CD4-positive, alpha-beta memory T cell (primary cell): ENCODE results near the gene NR1D1. TPM values are rescaled to one million over a fixed set of nuclear protein-coding genes. Genes with fewer than 3 reads are reported as not detected.
A peak's percentile ranks its signal among the peaks of the same experiment; 100 is the strongest.
"Not testable (repeated sequence)": the region's sequence is repeated elsewhere in the genome, so short reads cannot be mapped to it uniquely, and the experiment has no call there.

Source experiments
- CTCF ChIA-PET: fragments of 350-600 bp; sonication (Branson Sonifier 250); formaldehyde crosslinking; loops from one replicate; lab custom pipeline; 2021; ENCODE audit warnings: inconsistent platforms; ENCODE audit not compliant: partially characterized antibody; lab: Charles Lee
- POLR2A ChIA-PET: fragments of 350-600 bp; sonication (Branson Sonifier 250); formaldehyde crosslinking; loops from one replicate; lab custom pipeline; 2021; ENCODE audit not compliant: partially characterized antibody; lab: Charles Lee
- DNase-seq, 5 donors: peaks; one replicate each; pipeline versions ENCODE4 v3.0.0 to v3.0.0-alpha.2; 2020 to 2022; ENCODE audit warnings: mixed read lengths in 1 of 5
- H3K27ac ChIP-seq: one replicate; pipeline ENCODE4 v1.7.0; 2013; ENCODE audit warnings: low read depth, low read length
- H3K27me3 ChIP-seq: 2 replicates; pipeline ENCODE4 v1.7.0; 2013; ENCODE audit warnings: mild to moderate bottlenecking, low read length, moderate library complexity; ENCODE audit not compliant: insufficient read depth
- H3K36me3 ChIP-seq: 2 replicates; pipeline ENCODE4 v1.7.0; 2013; ENCODE audit warnings: mild to moderate bottlenecking, low read length, moderate library complexity; ENCODE audit not compliant: insufficient read depth
- H3K4me1 ChIP-seq: 2 replicates; pipeline ENCODE4 v1.7.0; 2013; ENCODE audit warnings: mild to moderate bottlenecking, low read length, moderate library complexity; ENCODE audit not compliant: insufficient read depth
- H3K4me3 ChIP-seq, 2 donors: one replicate each; pipeline ENCODE4 v1.7.0; 2013; ENCODE audit warnings: low read length in 2 of 2, mild to moderate bottlenecking in 1 of 2
- H3K9me3 ChIP-seq, 2 donors: one replicate each; pipeline ENCODE4 v1.7.0; 2013; ENCODE audit warnings: low read length in 2 of 2, control low read depth in 1 of 2; ENCODE audit not compliant: control insufficient read depth in 1 of 2
- H3K27ac Mint-ChIP-seq, 7 donors: one replicate each; pipeline ENCODE4 v1.8.0; 2020 to 2021; ENCODE audit warnings: mixed read lengths in 7 of 7, mild to moderate bottlenecking in 6 of 7, inconsistent platforms in 3 of 7, moderate library complexity in 3 of 7
- H3K27me3 Mint-ChIP-seq, 2 donors: one replicate each; pipeline ENCODE4 v1.8.0; 2020 to 2021; ENCODE audit warnings: mixed read lengths in 2 of 2
- H3K36me3 Mint-ChIP-seq, 2 donors: one replicate each; pipeline ENCODE4 v1.8.0; 2020 to 2021; ENCODE audit warnings: mixed read lengths in 2 of 2, inconsistent platforms in 1 of 2, mild to moderate bottlenecking in 1 of 2
- H3K4me1 Mint-ChIP-seq, 4 donors: one replicate each; pipeline ENCODE4 v1.8.0; 2020 to 2021; ENCODE audit warnings: mixed read lengths in 4 of 4, mild to moderate bottlenecking in 1 of 4
- H3K4me3 Mint-ChIP-seq, 8 donors: one replicate each; pipeline ENCODE4 v1.8.0; 2020 to 2021; ENCODE audit warnings: mixed read lengths in 8 of 8, mild to moderate bottlenecking in 7 of 8, moderate library complexity in 6 of 8, inconsistent platforms in 3 of 8
- H3K9me3 Mint-ChIP-seq, 8 donors: one replicate each; pipeline ENCODE4 v1.8.0; 2020 to 2021; ENCODE audit warnings: mixed read lengths in 8 of 8, mild to moderate bottlenecking in 5 of 8, inconsistent platforms in 3 of 8, moderate library complexity in 1 of 8
- intact Hi-C: fragments of 100-400 bp; cut with micrococcal nuclease; formaldehyde crosslinking; loops from one replicate; pipeline ENCODE4 v1.15.1; 2023
- polyA plus RNA-seq, 2 donors: library from polyadenylated mRNA; unstranded; fragments of 300-500 nt; fragmentation: Illumina TruSeq; gene quantifications; one replicate each; pipeline ENCODE4 v1.2.3, GENCODE V29; 2021
- total RNA-seq, 2 experiments: library from RNA; stranded (reverse); gene quantifications; one replicate each; pipeline ENCODE4 v1.2.3, GENCODE V29; 2021

The NR1D1 gene
- 10 to 100 TPM; 14.8 to 15.1 TPM for total RNA-seq
- 10 to 100 TPM in 1 of 2 donors, 1 to 10 TPM in 1; 5.7 to 12.3 TPM for polyA plus RNA-seq

DNA sequence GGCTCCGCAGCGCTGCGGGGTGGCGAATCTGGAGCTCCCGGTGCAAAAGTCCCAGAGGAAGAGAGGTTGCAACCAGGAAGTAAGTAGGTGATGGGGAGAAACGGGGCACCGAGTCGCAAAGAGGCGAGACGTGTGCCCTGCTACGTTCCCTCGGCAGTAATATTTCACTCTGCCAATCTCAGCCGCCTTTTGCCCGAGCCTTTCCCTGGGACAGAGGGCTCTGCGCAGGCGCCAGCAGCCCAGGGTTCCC lies at the start of gene NR1D1:
NR1D1 (minus strand) TSS at position 171 of the 250 bp plus-strand sequence. CDS start 495 bp downstream, outside the sequence.
- H3K36me3 Mint-ChIP-seq: peaks cover 22 to 27% of the 10 kb centered on the region in 2 donors
- ChIA-PET CTCF (interaction anchor here (0.5 to 21.9 kb wide), 8 partner anchors 11 to 91 kb away, joined by 3 to 543 read pairs (median 6); partner anchors contain the start of genes MED24 and THRA), POLR2A (interaction anchor here (0.7 to 16.2 kb wide), 18 partner anchors 9 to 227 kb away, joined by 3 to 494 read pairs (median 7); partner anchors contain the start of genes CASC3, MED24, MSL1 and PSMD3)
- peak within 1 kb of the TSS; percentile 86 to 99 (median 94) for H3K27ac Mint-ChIP-seq
- no peak for DNase-seq
- H3K4me1 ChIP-seq: peaks cover 90% of the 10 kb centered on the region
- peak within 1 kb of the TSS; percentile 73 to 96 for H3K4me3 ChIP-seq
- H3K9me3 Mint-ChIP-seq: no peaks in the 10 kb centered on the region
- H3K36me3 ChIP-seq: peaks cover under 1% of the 10 kb centered on the region
- peak within 1 kb of the TSS; percentile 92 for H3K27ac ChIP-seq
- H3K4me1 Mint-ChIP-seq: peaks cover 65 to 96% (median 82%) of the 10 kb centered on the region in 4 donors
- intact Hi-C loops: no loop called here
- no peaks in the 10 kb centered on the region for H3K27me3 Mint-ChIP-seq
- H3K27me3 ChIP-seq: no peaks in the 10 kb centered on the region
- peak within 1 kb of the TSS; percentile 80 to 99 (median 98) for H3K4me3 Mint-ChIP-seq
- H3K9me3 ChIP-seq: no peaks in the 10 kb centered on the region

DNA sequence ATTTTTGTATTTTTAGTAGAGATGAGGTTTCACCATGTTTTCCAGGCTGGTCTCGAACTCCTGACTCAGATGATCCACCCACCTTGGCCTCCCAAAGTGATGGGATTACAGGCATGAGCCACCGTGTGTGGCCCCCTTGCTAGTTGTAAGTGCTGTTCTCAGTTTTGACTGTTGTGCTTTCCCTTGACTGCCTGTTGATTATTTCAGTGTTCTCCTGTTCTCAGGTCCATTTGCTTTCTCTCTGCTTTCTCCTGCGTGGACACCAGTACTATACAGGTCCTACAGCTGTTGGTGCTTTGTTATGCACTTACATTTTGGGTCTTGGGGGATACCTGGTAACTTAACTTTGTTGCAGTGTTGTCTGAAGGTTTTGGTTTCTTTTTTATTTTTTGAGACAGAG lies 48.1 kb upstream of the NR1D1 start:
- Histone ChIP-seq H3K27ac (no peak overlapping the region), H3K9me3 (no peaks in the 10 kb centered on the region), H3K27me3 (no peaks in the 10 kb centered on the region), H3K36me3 (peaks cover 35% of the 10 kb centered on the region), H3K4me3 (no peak overlapping the region), H3K4me1 (peaks cover 31% of the 10 kb centered on the region)
- Mint-ChIP-seq H3K27me3 (no peaks in the 10 kb centered on the region), H3K36me3 (peaks cover 47 to 55% of the 10 kb centered on the region in 2 donors), H3K4me1 (peaks cover 29 to 53% (median 36%) of the 10 kb centered on the region in 4 donors), H3K4me3 (peak overlapping the region in 1 of 8 donors; percentile 40), H3K27ac (peak overlapping the region in 4 of 7 donors; percentile 8 to 94 (median 60)), H3K9me3 (no peaks in the 10 kb centered on the region)
- ChIA-PET POLR2A (interaction anchor here (0.6 to 6.0 kb wide), 4 partner anchors 8 to 36 kb away, joined by 3 to 28 read pairs (median 3); partner anchors contain the start of gene CASC3), CTCF (interaction anchor here (1.2 to 5.0 kb wide), 6 partner anchors 18 to 38 kb away, joined by 3 to 23 read pairs (median 4); no protein-coding TSS in a partner anchor)
- DNase-seq: no peak
- intact Hi-C loops: no loop called here

DNA sequence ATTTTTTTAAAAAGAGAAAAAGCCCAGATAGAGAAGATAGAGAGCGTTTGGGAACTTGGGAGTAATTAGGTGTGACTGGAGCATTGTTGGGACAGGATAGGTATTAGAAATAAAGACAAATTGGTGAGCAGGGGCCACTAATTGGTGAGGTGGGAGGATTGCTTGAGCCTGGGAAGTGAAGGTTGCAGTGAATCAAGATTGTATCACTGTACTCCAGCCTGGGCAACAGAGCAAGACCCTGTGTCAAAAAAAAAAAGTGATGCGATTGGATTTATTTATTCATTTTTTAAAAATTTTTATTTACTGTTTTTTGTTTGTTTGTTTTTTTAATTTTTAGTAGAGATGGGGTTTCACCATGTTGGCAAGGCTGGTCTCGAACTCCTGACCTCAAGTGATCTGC lies 45.1 kb upstream of the NR1D1 start:
- CTCF ChIA-PET: interaction anchor here (0.9 to 4.3 kb wide), 4 partner anchors 23 to 477 kb away, joined by 3 to 22 read pairs (median 3); no protein-coding TSS in a partner anchor
- POLR2A ChIA-PET: interaction anchor here (0.7 to 1.6 kb wide), 4 partner anchors 11 to 32 kb away, joined by 3 to 4 read pairs (median 4); no protein-coding TSS in a partner anchor
- intact Hi-C loops: no loop called here

DNA sequence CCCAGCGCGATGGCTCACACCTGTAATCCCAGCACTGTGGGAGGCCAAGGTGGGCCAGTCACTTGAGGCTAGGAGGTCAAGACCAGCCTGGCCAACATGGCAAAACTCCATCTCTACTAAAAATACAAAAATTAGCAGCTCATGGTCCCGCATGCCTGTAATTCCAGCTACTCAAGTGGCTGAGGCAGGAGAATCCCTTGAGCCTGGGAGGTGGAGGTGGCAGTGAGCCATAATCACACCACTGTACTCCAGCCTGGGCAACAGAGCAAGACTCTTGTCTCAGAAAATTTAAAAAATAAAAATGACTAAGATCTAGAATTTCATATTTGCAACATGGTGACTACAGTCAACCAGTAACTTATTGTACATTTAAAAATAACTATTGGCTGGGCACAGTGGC lies 42.8 kb upstream of the NR1D1 start:
- Mint-ChIP-seq H3K4me1 (peaks cover 33 to 56% (median 46%) of the 10 kb centered on the region in 4 donors), H3K27ac (peak overlapping the region in 1 of 7 donors; percentile 24), H3K36me3 (peaks cover 26 to 46% of the 10 kb centered on the region in 2 donors)
- H3K9me3 Mint-ChIP-seq, intact Hi-C loops, H3K4me3 Mint-ChIP-seq, H3K27me3 ChIP-seq, DNase-seq, H3K4me3 ChIP-seq, H3K9me3 ChIP-seq, H3K27me3 Mint-ChIP-seq, H3K27ac ChIP-seq: not testable (repeated sequence)
- Histone ChIP-seq H3K36me3 (peaks cover 18% of the 10 kb centered on the region), H3K4me1 (peaks cover 38% of the 10 kb centered on the region)
- ChIA-PET POLR2A (interaction anchor here (1.5 to 4.3 kb wide), 2 partner anchors 30 to 45 kb away, joined by 7 to 70 read pairs; partner anchors contain the start of gene NR1D1), CTCF (interaction anchor here (0.9 to 1.5 kb wide), 7 partner anchors 9 to 88 kb away, joined by 3 to 5 read pairs (median 3); no protein-coding TSS in a partner anchor)

More for the DNA sequence above, 45.1 kb upstream of the NR1D1 start:
- H3K9me3 ChIP-seq: no peaks in the 10 kb centered on the region
- peaks cover 0 to under 1% (median 0%) of the 10 kb centered on the region in 8 donors for H3K9me3 Mint-ChIP-seq
- H3K4me1 Mint-ChIP-seq: peaks cover 37 to 59% (median 46%) of the 10 kb centered on the region in 4 donors
- no peak for DNase-seq
- H3K36me3 Mint-ChIP-seq: peaks cover 44 to 55% of the 10 kb centered on the region in 2 donors
- peaks cover 43% of the 10 kb centered on the region for H3K4me1 ChIP-seq
- peak overlapping the region in 2 of 7 donors; percentile 73 to 83 for H3K27ac Mint-ChIP-seq
- no peaks in the 10 kb centered on the region for H3K27me3 Mint-ChIP-seq
- no peak overlapping the region for H3K4me3 ChIP-seq
- no peak overlapping the region for H3K27ac ChIP-seq
- no peak overlapping the region for H3K4me3 Mint-ChIP-seq
- no peaks in the 10 kb centered on the region for H3K27me3 ChIP-seq
- H3K36me3 ChIP-seq: peaks cover 34% of the 10 kb centered on the region

DNA sequence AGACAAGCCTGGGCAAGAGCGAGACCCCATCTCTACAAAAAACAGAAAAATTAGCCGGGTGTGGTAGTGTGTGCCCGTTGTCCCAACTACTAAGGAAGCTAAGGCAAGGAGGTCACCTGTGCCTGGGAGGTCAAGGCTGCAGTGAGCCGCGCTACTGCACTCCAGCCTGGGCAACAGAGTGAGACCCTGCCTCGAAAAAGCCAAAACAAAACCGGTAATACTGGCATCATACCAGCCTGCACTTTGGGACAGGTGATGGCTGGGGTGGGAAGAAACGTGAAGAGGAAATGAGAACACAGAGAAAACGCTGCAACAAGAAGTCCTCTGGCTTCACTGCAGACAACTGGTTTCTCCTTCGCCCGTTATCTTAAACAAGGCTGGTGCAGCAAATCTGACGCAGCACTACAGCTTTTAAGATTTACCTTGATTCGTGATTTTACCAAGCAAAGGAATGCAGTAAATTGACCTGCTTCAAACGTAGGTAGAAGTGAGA lies 39.2 kb upstream of the NR1D1 start:
- Histone ChIP-seq H3K27ac (peak overlapping the region; percentile 97), H3K27me3 (no peaks in the 10 kb centered on the region), H3K36me3 (peaks cover 28% of the 10 kb centered on the region), H3K4me3 (peak overlapping the region; percentile 25 to 62), H3K4me1 (peaks cover 28% of the 10 kb centered on the region), H3K9me3 (no peaks in the 10 kb centered on the region)
- H3K9me3 Mint-ChIP-seq: peaks cover 0 to 7% (median 1%) of the 10 kb centered on the region in 8 donors
- peaks cover 24 to 50% of the 10 kb centered on the region in 2 donors for H3K36me3 Mint-ChIP-seq
- ChIA-PET CTCF (interaction anchor here (0.9 to 4.7 kb wide), 9 partner anchors 12 to 126 kb away, joined by 3 to 51 read pairs (median 5); partner anchors contain the start of genes MSL1 and NR1D1), POLR2A (interaction anchor here (0.6 to 5.9 kb wide), 23 partner anchors 11 to 1778 kb away, joined by 3 to 178 read pairs (median 6); partner anchors contain the start of genes MED24, MSL1, NR1D1 and RAPGEFL1)
- peak overlapping the region; percentile 98 to 100 (median 99) for H3K27ac Mint-ChIP-seq
- peak overlapping the region; percentile 91 to 98 (median 96) for H3K4me3 Mint-ChIP-seq
- no peaks in the 10 kb centered on the region for H3K27me3 Mint-ChIP-seq
- intact Hi-C loops: loop anchor here (1.0 to 2.0 kb wide), 5 partner anchors 17 to 85 kb away; partner anchors contain the start of gene MED24
- peaks cover 23 to 49% (median 31%) of the 10 kb centered on the region in 4 donors for H3K4me1 Mint-ChIP-seq
- DNase-seq: no peak

DNA sequence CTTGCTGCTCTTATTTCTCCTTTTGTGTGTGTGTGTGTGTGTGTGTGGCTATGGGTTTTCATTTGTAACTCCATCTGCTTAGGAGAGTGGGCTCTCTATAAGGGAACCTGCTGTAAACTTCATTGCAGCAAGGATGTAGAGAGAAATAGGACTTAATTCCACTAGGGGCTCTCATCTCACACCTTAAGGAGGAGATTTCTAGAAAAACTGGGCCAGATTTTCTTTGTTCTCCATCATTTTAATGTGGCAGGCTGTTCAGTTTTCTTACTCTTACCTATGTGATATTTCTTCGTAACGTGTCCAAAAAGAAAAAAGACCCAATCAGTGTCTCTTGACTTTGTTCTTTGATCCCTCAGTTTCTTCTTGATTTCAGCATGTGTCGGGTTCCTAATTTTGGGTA lies 35.4 kb upstream of the NR1D1 start:
- intact Hi-C loops: no loop called here
- ChIA-PET POLR2A (interaction anchor here (3.9 to 5.9 kb wide), 2 partner anchors 11 to 13 kb away, joined by 34 to 178 read pairs; partner anchors contain the start of gene MSL1), CTCF (interaction anchor here (2.0 kb wide), 1 partner anchor 22 kb away, joined by 9 read pairs; no protein-coding TSS in a partner anchor)
- H3K4me3 ChIP-seq: no peak overlapping the region
- H3K4me1 ChIP-seq: peaks cover 13% of the 10 kb centered on the region
- no peaks in the 10 kb centered on the region for H3K27me3 ChIP-seq
- H3K4me3 Mint-ChIP-seq: no peak overlapping the region
- H3K36me3 ChIP-seq: peaks cover 41% of the 10 kb centered on the region
- peaks cover 43 to 72% of the 10 kb centered on the region in 2 donors for H3K36me3 Mint-ChIP-seq
- DNase-seq: no peak
- H3K9me3 ChIP-seq: no peaks in the 10 kb centered on the region
- peaks cover 12 to 34% (median 17%) of the 10 kb centered on the region in 4 donors for H3K4me1 Mint-ChIP-seq
- no peaks in the 10 kb centered on the region for H3K27me3 Mint-ChIP-seq
- peaks cover 0 to 7% (median 1%) of the 10 kb centered on the region in 8 donors for H3K9me3 Mint-ChIP-seq
- H3K27ac ChIP-seq: no peak overlapping the region
- H3K27ac Mint-ChIP-seq: peak overlapping the region in 6 of 7 donors; percentile 58 to 76 (median 72)
